ENCODE data around the gene KRTAP10-5.
A peak's percentile ranks its signal among the peaks of the same experiment; 100 is the strongest.
"Not testable (repeated sequence)": the region's sequence is repeated elsewhere in the genome, so short reads cannot be mapped to it uniquely, and the experiment has no call there.

Gene KRTAP10-5

GRCh38 chr21:44590311-44590721, 9.9 kb upstream of the KRTAP10-5 start:
- no peak for DNase-seq

- no peak for DNase-seq
Measured at GRCh38 chr21:44589586-44590305, 9.3 kb upstream of the KRTAP10-5 start.

GRCh38 chr21:44589094-44589493, 8.7 kb upstream of the KRTAP10-5 start:
- DNase-seq, result no peak

GRCh38 chr21:44585892-44586291, 5.5 kb upstream of the KRTAP10-5 start:
- no peak for DNase-seq

- peak; percentile 36 for DNase-seq
Measured at GRCh38 chr21:44583800-44584147, 3.4 kb upstream of the KRTAP10-5 start.

- no peak for DNase-seq
Measured at GRCh38 chr21:44583089-44583799, 2.8 kb upstream of the KRTAP10-5 start.

- no peak for DNase-seq
Measured at GRCh38 chr21:44582055-44582454, 1.7 kb upstream of the KRTAP10-5 start.

- no peak for DNase-seq
Measured at GRCh38 chr21:44581158-44581557, 754 bp upstream of the KRTAP10-5 start.

GRCh38 chr21:44579833-44580144, 615 bp downstream of the KRTAP10-5 start:
- no peak for DNase-seq

GRCh38 chr21:44579056-44579832, 1.2 kb downstream of the KRTAP10-5 start:
- no peak for DNase-seq

GRCh38 chr21:44578371-44579055, 1.9 kb downstream of the KRTAP10-5 start:
- DNase-seq, result no peak

- DNase-seq, result no peak
Measured at GRCh38 chr21:44576025-44576420, 4.4 kb downstream of the KRTAP10-5 start.

- DNase-seq, result no peak
Measured at GRCh38 chr21:44575307-44576024, 4.9 kb downstream of the KRTAP10-5 start.

GRCh38 chr21:44574457-44575306, 5.7 kb downstream of the KRTAP10-5 start:
- no peak for DNase-seq

GRCh38 chr21:44573630-44574456, 6.6 kb downstream of the KRTAP10-5 start, which contains the start of gene KRTAP10-4:
Gene KRTAP10-4, plus strand, starts transcription at chr21:44573729. Its CDS starts 30 bp downstream, at chr21:44573759.
- DNase-seq, result not testable (repeated sequence)

GRCh38 chr21:44572959-44573583, 7.3 kb downstream of the KRTAP10-5 start:
- DNase-seq, result no peak

GRCh38 chr21:44571844-44572782, 8.3 kb downstream of the KRTAP10-5 start:
- no peak for DNase-seq

- DNase-seq, result no peak
Measured at GRCh38 chr21:44571296-44571695, 9.1 kb downstream of the KRTAP10-5 start.

Measured in stimulated activated CD4-positive, alpha-beta T cell treated with anti-CD3 and anti-CD28 coated beads, Interleukin-15, amount 100 ng/mL, for 24 hours (primary cell).